HepG2 (cell line): ENCODE results near the gene SHPK. TPM values are rescaled to one million over a fixed set of nuclear protein-coding genes. Genes with fewer than 3 reads are reported as not detected.

Experiments
- CENPT ChIP-seq: sonication (generic); formaldehyde crosslinking; IDR thresholded peaks from 2 replicates; pipeline ENCODE4 v1.8.0; 2022; ENCODE audit warnings: low read depth, mild to moderate bottlenecking, moderate library complexity, missing genetic modification reagents
- FOXP1 ChIP-seq, 2 experiments: fragments of 450-650 bp in 1 of 2; IDR thresholded peaks; 2 replicates each; pipeline ENCODE4 v1.6.1; 2017 to 2018; ENCODE audit warnings: antibody characterized with exemption in 1 of 2
- HCFC1 ChIP-seq: fragments of 150-350 bp; IDR thresholded peaks from 2 replicates; pipeline ENCODE4 v1.6.1; 2014; ENCODE audit warnings: low read depth, low read length
- HES4 ChIP-seq: sonication (generic); formaldehyde crosslinking; IDR thresholded peaks from 2 replicates; pipeline ENCODE4 v1.9.0; 2021; ENCODE audit warnings: mild to moderate bottlenecking, missing genetic modification reagents, borderline replicate concordance
- IRF2 ChIP-seq: IDR thresholded peaks from 2 replicates; pipeline ENCODE4 v1.6.1; 2018; ENCODE audit warnings: missing genetic modification reagents, missing compliant biosample characterization
- MYC ChIP-seq: sonication (generic); formaldehyde crosslinking; IDR thresholded peaks from 2 replicates; pipeline ENCODE4 v1.9.0; 2021; ENCODE audit warnings: missing genetic modification reagents, borderline replicate concordance
- TARDBP ChIP-seq: sonication (generic); formaldehyde crosslinking; IDR thresholded peaks from 2 replicates; pipeline ENCODE4 v1.8.0; 2022; ENCODE audit warnings: mild to moderate bottlenecking, missing genetic modification reagents
- ZBTB7A ChIP-seq: sonication (generic); formaldehyde crosslinking; IDR thresholded peaks from 2 replicates; pipeline ENCODE4 v1.8.0; 2022; ENCODE audit warnings: mild to moderate bottlenecking, missing genetic modification reagents
- ZNF557 ChIP-seq: sonication (generic); formaldehyde crosslinking; IDR thresholded peaks from 2 replicates; pipeline ENCODE4 v1.4.0; 2020; ENCODE audit warnings: missing genetic modification reagents
- ZNF569 ChIP-seq: sonication (generic); formaldehyde crosslinking; IDR thresholded peaks from 2 replicates; pipeline ENCODE4 v1.5.0; 2020; ENCODE audit warnings: mild to moderate bottlenecking, missing genetic modification reagents, moderate library complexity, borderline replicate concordance
- ZNF572 ChIP-seq: sonication (generic); formaldehyde crosslinking; IDR thresholded peaks from 2 replicates; pipeline ENCODE4 v1.5.1; 2020; ENCODE audit warnings: mild to moderate bottlenecking, missing genetic modification reagents
- ZNF614 ChIP-seq: IDR thresholded peaks from 2 replicates; pipeline ENCODE4 v1.6.1; 2018; ENCODE audit warnings: missing biosample characterization, missing genetic modification reagents, inconsistent platforms, borderline replicate concordance
- ZNF839 ChIP-seq: sonication (generic); formaldehyde crosslinking; IDR thresholded peaks from 2 replicates; pipeline ENCODE4 v1.4.0; 2020; ENCODE audit warnings: missing genetic modification reagents, mild to moderate bottlenecking, borderline replicate concordance
- polyA plus RNA-seq, 8 experiments: library from polyadenylated mRNA; depleted of rRNA in 3 of 8; stranded (reverse) in 7 of 8; unstranded in 1 of 8; fragments of >200 nt; fragmentation: Illumina TruSeq in 4 of 8; extraction: Trizol in 4 of 8; gene quantifications; 2 replicates each; pipeline versions ENCODE4 v1.2.1 to v1.2.3, GENCODE V29; 2011 to 2016; ENCODE audit warnings: low read depth in 4 of 8, missing spikeins in 1 of 8, mixed read lengths in 1 of 8; ENCODE audit not compliant: insufficient read depth in 1 of 8
- total RNA-seq, 5 experiments: library from RNA; depleted of rRNA; stranded (reverse); fragments of >200 nt; fragmentation: Illumina TruSeq; extraction: Trizol; gene quantifications; 2 replicates each; pipeline ENCODE4 v1.2.3, GENCODE V29; 2016; ENCODE audit warnings: low read depth in 1 of 5
- TF ChIP-seq, protein P1 (sequence below): sonication (generic); formaldehyde crosslinking; IDR thresholded peaks from 2 replicates; pipeline ENCODE4 v1.4.0; 2020; ENCODE audit warnings: mild to moderate bottlenecking, low read depth, missing genetic modification reagents
- TF ChIP-seq, protein P2 (sequence below): sonication (generic); formaldehyde crosslinking; IDR thresholded peaks from 2 replicates; pipeline ENCODE4 v1.8.0; 2023; ENCODE audit warnings: mild to moderate bottlenecking, missing genetic modification reagents
- TF ChIP-seq, protein P3 (sequence below): sonication (generic); formaldehyde crosslinking; IDR thresholded peaks from 2 replicates; pipeline ENCODE4 v1.9.0; 2022; ENCODE audit warnings: low read depth, missing genetic modification reagents
- TF ChIP-seq, protein P4 (sequence below): sonication (generic); formaldehyde crosslinking; IDR thresholded peaks from 2 replicates; pipeline ENCODE4 v1.4.0; 2020; ENCODE audit warnings: missing genetic modification reagents; ENCODE audit errors: not compliant biosample characterization
- TF ChIP-seq, protein P5 (sequence below): sonication (generic); formaldehyde crosslinking; IDR thresholded peaks from 2 replicates; pipeline ENCODE4 v1.4.0; 2020; ENCODE audit warnings: missing genetic modification reagents, borderline replicate concordance

SHPK gene
- total and polyA plus RNA-seq, 2 of the 13 experiments (the other 11 are each of a cell fraction or from before 2014, with no cell fraction given), result 16.2 to 30.9 TPM

DNA sequence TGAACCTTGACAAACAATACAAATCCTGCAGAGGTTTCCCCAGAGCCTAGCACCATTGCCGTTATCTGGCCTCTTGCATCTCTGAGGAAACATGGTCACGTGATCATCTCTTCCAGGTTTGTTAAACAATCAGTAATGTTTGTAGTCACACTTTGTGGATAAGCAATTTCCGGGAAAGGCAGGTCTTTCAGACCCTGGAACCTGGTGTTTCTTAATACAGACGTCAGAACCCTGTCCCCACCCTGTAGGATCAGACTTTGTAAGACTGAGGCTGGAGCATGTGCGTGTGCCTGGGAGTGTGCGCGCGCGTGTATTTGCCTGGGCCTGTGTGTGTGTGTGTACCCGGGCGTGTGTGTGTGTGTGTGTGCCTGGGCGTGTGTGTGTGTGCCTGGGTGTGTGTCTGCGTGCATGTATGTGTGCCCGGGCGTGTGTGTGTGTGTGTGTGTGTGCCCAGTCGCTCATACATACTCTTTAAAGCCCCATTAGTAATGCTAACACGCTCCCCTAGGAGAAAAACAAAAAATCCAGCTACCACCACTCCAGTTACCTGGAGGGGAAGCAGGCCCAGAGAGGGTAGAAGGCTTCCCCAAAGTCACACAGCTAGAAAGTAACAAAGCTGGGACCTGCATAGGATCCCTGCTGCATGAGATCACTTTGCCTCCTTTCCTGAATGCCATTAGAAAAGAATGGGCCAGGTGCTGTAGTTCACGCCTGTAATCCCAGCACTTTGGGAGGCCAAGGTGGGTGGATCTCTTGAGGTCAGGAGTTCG lies 5.9 kb upstream of the SHPK start (continued):
- no peak for TF ChIP-seq MYC (CRISPR knock-in tag)
- no peak for TF ChIP-seq ZNF569
- TF ChIP-seq, protein P1, sequence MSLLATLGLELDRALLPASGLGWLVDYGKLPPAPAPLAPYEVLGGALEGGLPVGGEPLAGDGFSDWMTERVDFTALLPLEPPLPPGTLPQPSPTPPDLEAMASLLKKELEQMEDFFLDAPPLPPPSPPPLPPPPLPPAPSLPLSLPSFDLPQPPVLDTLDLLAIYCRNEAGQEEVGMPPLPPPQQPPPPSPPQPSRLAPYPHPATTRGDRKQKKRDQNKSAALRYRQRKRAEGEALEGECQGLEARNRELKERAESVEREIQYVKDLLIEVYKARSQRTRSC (CRISPR knock-in tag), result no peak
- TF ChIP-seq, protein P2, sequence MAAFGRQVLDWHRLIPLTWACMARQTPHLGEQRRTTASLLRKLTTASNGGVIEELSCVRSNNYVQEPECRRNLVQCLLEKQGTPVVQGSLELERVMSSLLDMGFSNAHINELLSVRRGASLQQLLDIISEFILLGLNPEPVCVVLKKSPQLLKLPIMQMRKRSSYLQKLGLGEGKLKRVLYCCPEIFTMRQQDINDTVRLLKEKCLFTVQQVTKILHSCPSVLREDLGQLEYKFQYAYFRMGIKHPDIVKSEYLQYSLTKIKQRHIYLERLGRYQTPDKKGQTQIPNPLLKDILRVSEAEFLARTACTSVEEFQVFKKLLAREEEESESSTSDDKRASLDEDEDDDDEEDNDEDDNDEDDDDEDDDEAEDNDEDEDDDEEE, result no peak
- no peak for TF ChIP-seq ZBTB7A (CRISPR knock-in tag)
- TF ChIP-seq, protein P3, sequence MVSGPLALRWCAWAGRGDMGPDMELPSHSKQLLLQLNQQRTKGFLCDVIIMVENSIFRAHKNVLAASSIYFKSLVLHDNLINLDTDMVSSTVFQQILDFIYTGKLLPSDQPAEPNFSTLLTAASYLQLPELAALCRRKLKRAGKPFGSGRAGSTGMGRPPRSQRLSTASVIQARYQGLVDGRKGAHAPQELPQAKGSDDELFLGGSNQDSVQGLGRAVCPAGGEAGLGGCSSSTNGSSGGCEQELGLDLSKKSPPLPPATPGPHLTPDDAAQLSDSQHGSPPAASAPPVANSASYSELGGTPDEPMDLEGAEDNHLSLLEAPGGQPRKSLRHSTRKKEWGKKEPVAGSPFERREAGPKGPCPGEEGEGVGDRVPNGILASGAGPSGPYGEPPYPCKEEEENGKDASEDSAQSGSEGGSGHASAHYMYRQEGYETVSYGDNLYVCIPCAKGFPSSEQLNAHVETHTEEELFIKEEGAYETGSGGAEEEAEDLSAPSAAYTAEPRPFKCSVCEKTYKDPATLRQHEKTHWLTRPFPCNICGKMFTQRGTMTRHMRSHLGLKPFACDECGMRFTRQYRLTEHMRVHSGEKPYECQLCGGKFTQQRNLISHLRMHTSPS (CRISPR knock-in tag), result no peak
- no peak for TF ChIP-seq ZNF557 (CRISPR knock-in tag)
- 0 out of 2 replicates have a peak, but pooled peaks have one; percentile 15 for TF ChIP-seq ZNF614 (CRISPR knock-in tag)
- peak; percentile 55; the same call in 1 of the 2 replicates for TF ChIP-seq TARDBP (CRISPR knock-in tag)
- TF ChIP-seq, protein P4, sequence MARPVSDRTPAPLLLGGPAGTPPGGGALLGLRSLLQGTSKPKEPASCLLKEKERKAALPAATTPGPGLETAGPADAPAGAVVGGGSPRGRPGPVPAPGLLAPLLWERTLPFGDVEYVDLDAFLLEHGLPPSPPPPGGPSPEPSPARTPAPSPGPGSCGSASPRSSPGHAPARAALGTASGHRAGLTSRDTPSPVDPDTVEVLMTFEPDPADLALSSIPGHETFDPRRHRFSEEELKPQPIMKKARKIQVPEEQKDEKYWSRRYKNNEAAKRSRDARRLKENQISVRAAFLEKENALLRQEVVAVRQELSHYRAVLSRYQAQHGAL, result no peak
- TF ChIP-seq IRF2 (CRISPR knock-in tag), result 0 out of 2 replicates have a peak, but pooled peaks have one; percentile 30
- no peak for TF ChIP-seq CENPT
- no peak for TF ChIP-seq HCFC1
- no peak for TF ChIP-seq HES4 (CRISPR knock-in tag)
- TF ChIP-seq ZNF572 (CRISPR knock-in tag), result no peak
- TF ChIP-seq, protein P5, sequence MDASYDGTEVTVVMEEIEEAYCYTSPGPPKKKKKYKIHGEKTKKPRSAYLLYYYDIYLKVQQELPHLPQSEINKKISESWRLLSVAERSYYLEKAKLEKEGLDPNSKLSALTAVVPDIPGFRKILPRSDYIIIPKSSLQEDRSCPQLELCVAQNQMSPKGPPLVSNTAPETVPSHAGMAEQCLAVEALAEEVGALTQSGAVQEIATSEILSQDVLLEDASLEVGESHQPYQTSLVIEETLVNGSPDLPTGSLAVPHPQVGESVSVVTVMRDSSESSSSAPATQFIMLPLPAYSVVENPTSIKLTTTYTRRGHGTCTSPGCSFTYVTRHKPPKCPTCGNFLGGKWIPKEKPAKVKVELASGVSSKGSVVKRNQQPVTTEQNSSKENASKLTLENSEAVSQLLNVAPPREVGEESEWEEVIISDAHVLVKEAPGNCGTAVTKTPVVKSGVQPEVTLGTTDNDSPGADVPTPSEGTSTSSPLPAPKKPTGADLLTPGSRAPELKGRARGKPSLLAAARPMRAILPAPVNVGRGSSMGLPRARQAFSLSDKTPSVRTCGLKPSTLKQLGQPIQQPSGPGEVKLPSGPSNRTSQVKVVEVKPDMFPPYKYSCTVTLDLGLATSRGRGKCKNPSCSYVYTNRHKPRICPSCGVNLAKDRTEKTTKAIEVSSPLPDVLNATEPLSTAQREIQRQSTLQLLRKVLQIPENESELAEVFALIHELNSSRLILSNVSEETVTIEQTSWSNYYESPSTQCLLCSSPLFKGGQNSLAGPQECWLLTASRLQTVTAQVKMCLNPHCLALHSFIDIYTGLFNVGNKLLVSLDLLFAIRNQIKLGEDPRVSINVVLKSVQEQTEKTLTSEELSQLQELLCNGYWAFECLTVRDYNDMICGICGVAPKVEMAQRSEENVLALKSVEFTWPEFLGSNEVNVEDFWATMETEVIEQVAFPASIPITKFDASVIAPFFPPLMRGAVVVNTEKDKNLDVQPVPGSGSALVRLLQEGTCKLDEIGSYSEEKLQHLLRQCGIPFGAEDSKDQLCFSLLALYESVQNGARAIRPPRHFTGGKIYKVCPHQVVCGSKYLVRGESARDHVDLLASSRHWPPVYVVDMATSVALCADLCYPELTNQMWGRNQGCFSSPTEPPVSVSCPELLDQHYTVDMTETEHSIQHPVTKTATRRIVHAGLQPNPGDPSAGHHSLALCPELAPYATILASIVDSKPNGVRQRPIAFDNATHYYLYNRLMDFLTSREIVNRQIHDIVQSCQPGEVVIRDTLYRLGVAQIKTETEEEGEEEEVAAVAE (CRISPR knock-in tag), result no peak
- TF ChIP-seq FOXP1 (IDR thresholded peaks at IDR 0.05), result no peak
- TF ChIP-seq FOXP1 (CRISPR knock-in tag; IDR thresholded peaks at IDR 0.05), result peak; percentile 72
- no peak for TF ChIP-seq ZNF839 (CRISPR knock-in tag)
